Measurements from ENCODE around the gene IER2.
"Not testable (repeated sequence)": the region's sequence is repeated elsewhere in the genome, so short reads cannot be mapped to it uniquely, and the experiment has no call there.

Gene IER2

GRCh38 chr19:13162724-13163608, 12.8 kb downstream of the IER2 start:
- H3K4me3 ChIP-seq (ENCODE audit: low read depth, low read length) = peak overlapping the region; percentile 43

- peak overlapping the region; percentile 43 for H3K4me3 ChIP-seq (ENCODE audit: low read depth, low read length)
These were observed 13.6 kb downstream of the IER2 start for GRCh38 chr19:13163609-13164342.

- peak overlapping the region; percentile 2 for H3K4me3 ChIP-seq (ENCODE audit: low read depth, low read length)
These were observed 14.3 kb downstream of the IER2 start for GRCh38 chr19:13164343-13165161.

GRCh38 chr19:13165162-13165997, 15.2 kb downstream of the IER2 start:
- no peak overlapping the region for H3K4me3 ChIP-seq (ENCODE audit: low read depth, low read length)

GRCh38 chr19:13166151-13166550, 15.9 kb downstream of the IER2 start:
- H3K4me3 ChIP-seq (ENCODE audit: low read depth, low read length) = not testable (repeated sequence)

- no peak overlapping the region for H3K4me3 ChIP-seq (ENCODE audit: low read depth, low read length)
These were observed 19.6 kb downstream of the IER2 start for GRCh38 chr19:13169769-13170168.

GRCh38 chr19:13171146-13171545, 20.9 kb downstream of the IER2 start:
- no peak overlapping the region for H3K4me3 ChIP-seq (ENCODE audit: low read depth, low read length)

- no peak overlapping the region for H3K4me3 ChIP-seq (ENCODE audit: low read depth, low read length)
These were observed 22.3 kb downstream of the IER2 start for GRCh38 chr19:13172346-13173138.

- no peak overlapping the region for H3K4me3 ChIP-seq (ENCODE audit: low read depth, low read length)
These were observed 23.0 kb downstream of the IER2 start for GRCh38 chr19:13173139-13173737.

GRCh38 chr19:13176345-13176744, 26.1 kb downstream of the IER2 start:
- no peak overlapping the region for H3K4me3 ChIP-seq (ENCODE audit: low read depth, low read length)

- not testable (repeated sequence) for H3K4me3 ChIP-seq (ENCODE audit: low read depth, low read length)
These were observed 27.4 kb downstream of the IER2 start for GRCh38 chr19:13177584-13177983.

- H3K4me3 ChIP-seq (ENCODE audit: low read depth, low read length) = not testable (repeated sequence)
These were observed 28.1 kb downstream of the IER2 start for GRCh38 chr19:13178291-13178690.

- H3K4me3 ChIP-seq (ENCODE audit: low read depth, low read length) = no peak overlapping the region
These were observed 31.7 kb downstream of the IER2 start for GRCh38 chr19:13181747-13182388.

- not testable (repeated sequence) for H3K4me3 ChIP-seq (ENCODE audit: low read depth, low read length)
These were observed 34.7 kb downstream of the IER2 start for GRCh38 chr19:13184926-13185325.

- H3K4me3 ChIP-seq (ENCODE audit: low read depth, low read length) = not testable (repeated sequence)
These were observed 35.8 kb downstream of the IER2 start for GRCh38 chr19:13185763-13186657.

- not testable (repeated sequence) for H3K4me3 ChIP-seq (ENCODE audit: low read depth, low read length)
These were observed 36.5 kb downstream of the IER2 start for GRCh38 chr19:13186688-13187087.

- no peak overlapping the region for H3K4me3 ChIP-seq (ENCODE audit: low read depth, low read length)
These were observed 37.2 kb downstream of the IER2 start for GRCh38 chr19:13187419-13187818.

- no peak overlapping the region for H3K4me3 ChIP-seq (ENCODE audit: low read depth, low read length)
These were observed 39.4 kb downstream of the IER2 start for GRCh38 chr19:13189600-13189999.

All from iPS-11a (cell line).